ENCODE results near the gene CHST1.

The CHST1 gene

GRCh38 chr11:45599161-45599943 lies 66.1 kb downstream of the CHST1 start:
- DNase-seq = no peak

All from left hindlimb (tissue), 1 donor.